ENCODE results near the gene RUNX3.
A peak's percentile ranks its signal among the peaks of the same experiment; 100 is the strongest.
"Not testable (repeated sequence)": the region's sequence is repeated elsewhere in the genome, so short reads cannot be mapped to it uniquely, and the experiment has no call there.

Gene RUNX3

GRCh38 chr1:24900486-24900849, 29.6 kb downstream of the RUNX3 start:
- DNase-seq = no peak

GRCh38 chr1:24899581-24900485, 30.2 kb downstream of the RUNX3 start:
- DNase-seq = no peak

GRCh38 chr1:24898909-24899439, 31.1 kb downstream of the RUNX3 start:
- no peak for DNase-seq

- peak in 2 of 5 donors; percentile 34 to 51 for DNase-seq
These were observed 31.7 kb downstream of the RUNX3 start for GRCh38 chr1:24898152-24898908.

GRCh38 chr1:24897263-24898151, 32.6 kb downstream of the RUNX3 start:
- no peak for DNase-seq

GRCh38 chr1:24896596-24897262, 33.3 kb downstream of the RUNX3 start:
- no peak for DNase-seq

GRCh38 chr1:24896176-24896575, 33.9 kb downstream of the RUNX3 start:
- no peak for DNase-seq

- DNase-seq = no peak
These were observed 34.6 kb downstream of the RUNX3 start for GRCh38 chr1:24895511-24895910.

GRCh38 chr1:24894002-24894401, 36.1 kb downstream of the RUNX3 start:
- no peak for DNase-seq

GRCh38 chr1:24893431-24893830, 36.6 kb downstream of the RUNX3 start:
- no peak for DNase-seq

GRCh38 chr1:24892188-24893153, 37.6 kb downstream of the RUNX3 start:
- no peak for DNase-seq

GRCh38 chr1:24891367-24891766, 38.7 kb downstream of the RUNX3 start:
- not testable (repeated sequence) for DNase-seq

GRCh38 chr1:24890887-24891286, 39.2 kb downstream of the RUNX3 start:
- no peak for DNase-seq

GRCh38 chr1:24888971-24889676, 41.0 kb downstream of the RUNX3 start:
- no peak for DNase-seq

GRCh38 chr1:24888061-24888970, 41.8 kb downstream of the RUNX3 start:
- no peak for DNase-seq

- no peak for DNase-seq
These were observed 43.8 kb downstream of the RUNX3 start for GRCh38 chr1:24886241-24886640.

GRCh38 chr1:24884751-24885150, 45.3 kb downstream of the RUNX3 start:
- no peak for DNase-seq

- DNase-seq = no peak
These were observed 49.0 kb downstream of the RUNX3 start for GRCh38 chr1:24881034-24881433.
